Measurements from ENCODE around the gene ECE1.
"Not testable (repeated sequence)": the region's sequence is repeated elsewhere in the genome, so short reads cannot be mapped to it uniquely, and the experiment has no call there.

ECE1 gene

GRCh38 chr1:21233490-21233889 is 56.8 kb downstream of the ECE1 start:
- no peak overlapping the region for H3K27ac ChIP-seq (replicated peaks)
- no peak for TF ChIP-seq POLR2AphosphoS5 (IDR thresholded peaks at IDR 0.05; ENCODE audit: low read depth)
- TF ChIP-seq SPI1 (IDR thresholded peaks at IDR 0.05; ENCODE audit: borderline replicate concordance, low read depth) = peak; percentile 80
- H3K4me3 ChIP-seq (replicated peaks; ENCODE audit: insufficient read depth, low read length) = no peak overlapping the region
- peak in 1 of 2 experiments; percentile 7 for DNase-seq (ENCODE audit: low read depth in 1 of 2, low spot score in 1 of 2)
- peaks cover 3% of the 10 kb centered on the region for H3K27me3 ChIP-seq (ENCODE audit: insufficient read depth, poor library complexity, severe bottlenecking)

GRCh38 chr1:21232044-21232443 is 58.2 kb downstream of the ECE1 start:
- TF ChIP-seq CTCF (IDR thresholded peaks at IDR 0.05; ENCODE audit: insufficient read depth, low read length) (peak; percentile 54), REST (IDR thresholded peaks at IDR 0.05; ENCODE audit: insufficient replicate concordance, low read depth) (no peak), SPI1 (IDR thresholded peaks at IDR 0.05; ENCODE audit: borderline replicate concordance, low read depth) (no peak)
- Histone ChIP-seq H3K27ac (replicated peaks) (no peak overlapping the region), H3K27me3 (ENCODE audit: insufficient read depth, poor library complexity, severe bottlenecking) (peaks cover 3% of the 10 kb centered on the region), H3K4me3 (replicated peaks; ENCODE audit: insufficient read depth, low read length) (no peak overlapping the region)
- peak; percentile 15 to 22 for DNase-seq (ENCODE audit: low read depth in 1 of 2, low spot score in 1 of 2)

- Histone ChIP-seq H3K4me3 (replicated peaks; ENCODE audit: insufficient read depth, low read length) (no peak overlapping the region), H3K27ac (replicated peaks) (no peak overlapping the region), H3K27me3 (ENCODE audit: insufficient read depth, poor library complexity, severe bottlenecking) (peaks cover 1% of the 10 kb centered on the region)
- DNase-seq (ENCODE audit: low read depth in 1 of 2, low spot score in 1 of 2) = no peak
- no peak for TF ChIP-seq GABPA (IDR thresholded peaks at IDR 0.05; ENCODE audit: low read depth)
- no peak for TF ChIP-seq CTCF (IDR thresholded peaks at IDR 0.05; ENCODE audit: insufficient read depth, low read length)
- TF ChIP-seq POLR2AphosphoS5 (IDR thresholded peaks at IDR 0.05; ENCODE audit: low read depth) = no peak
- no peak for TF ChIP-seq REST (IDR thresholded peaks at IDR 0.05; ENCODE audit: insufficient replicate concordance, low read depth)
- TF ChIP-seq SPI1 (IDR thresholded peaks at IDR 0.05; ENCODE audit: borderline replicate concordance, low read depth) = no peak
These were observed 60.8 kb downstream of the ECE1 start for GRCh38 chr1:21229246-21230000.

- H3K27me3 ChIP-seq (ENCODE audit: insufficient read depth, poor library complexity, severe bottlenecking); H3K27ac ChIP-seq (replicated peaks); DNase-seq (ENCODE audit: low read depth in 1 of 2, low spot score in 1 of 2); H3K4me3 ChIP-seq (replicated peaks; ENCODE audit: insufficient read depth, low read length): not testable (repeated sequence)
These were observed 62.0 kb downstream of the ECE1 start for GRCh38 chr1:21228224-21228623.

GRCh38 chr1:21225065-21225464 is 65.2 kb downstream of the ECE1 start:
- Histone ChIP-seq H3K27me3 (ENCODE audit: insufficient read depth, poor library complexity, severe bottlenecking) (no peaks in the 10 kb centered on the region), H3K4me3 (replicated peaks; ENCODE audit: insufficient read depth, low read length) (no peak overlapping the region), H3K27ac (replicated peaks) (no peak overlapping the region)
- no peak for DNase-seq (ENCODE audit: low read depth in 1 of 2, low spot score in 1 of 2)
- TF ChIP-seq REST (IDR thresholded peaks at IDR 0.05; ENCODE audit: insufficient replicate concordance, low read depth) = no peak
- no peak for TF ChIP-seq POLR2AphosphoS5 (IDR thresholded peaks at IDR 0.05; ENCODE audit: low read depth)
- TF ChIP-seq CTCF (IDR thresholded peaks at IDR 0.05; ENCODE audit: insufficient read depth, low read length) = no peak
- TF ChIP-seq GABPA (IDR thresholded peaks at IDR 0.05; ENCODE audit: low read depth) = no peak
- TF ChIP-seq SPI1 (IDR thresholded peaks at IDR 0.05; ENCODE audit: borderline replicate concordance, low read depth) = no peak

Data from HL-60 (cell line).